Hepatocyte (in vitro differentiated cells): Measurements from ENCODE around the gene NT5M.

Experiments used
- EZH2 ChIP-seq: fragments of 200-600 bp; sonication (generic); IDR thresholded peaks from 2 replicates; pipeline ENCODE4 v1.6.1; 2016; ENCODE audit warnings: antibody characterized with exemption, mild to moderate bottlenecking, borderline replicate concordance
- EZH2phosphoT487 ChIP-seq: fragments of 200-600 bp; sonication (generic); IDR thresholded peaks from one replicate; pipeline ENCODE4 v1.6.1; 2018; ENCODE audit warnings: antibody characterized with exemption, mild to moderate bottlenecking, low read depth, moderate library complexity; ENCODE audit not compliant: unreplicated experiment, severe bottlenecking
- TF ChIP-seq, protein P1 (sequence below): fragments of 200-600 bp; sonication (generic); IDR thresholded peaks from 2 replicates; pipeline ENCODE4 v1.5.1; 2016; ENCODE audit warnings: antibody characterized with exemption, mild to moderate bottlenecking; ENCODE audit not compliant: poor library complexity

- TF ChIP-seq, protein P1, sequence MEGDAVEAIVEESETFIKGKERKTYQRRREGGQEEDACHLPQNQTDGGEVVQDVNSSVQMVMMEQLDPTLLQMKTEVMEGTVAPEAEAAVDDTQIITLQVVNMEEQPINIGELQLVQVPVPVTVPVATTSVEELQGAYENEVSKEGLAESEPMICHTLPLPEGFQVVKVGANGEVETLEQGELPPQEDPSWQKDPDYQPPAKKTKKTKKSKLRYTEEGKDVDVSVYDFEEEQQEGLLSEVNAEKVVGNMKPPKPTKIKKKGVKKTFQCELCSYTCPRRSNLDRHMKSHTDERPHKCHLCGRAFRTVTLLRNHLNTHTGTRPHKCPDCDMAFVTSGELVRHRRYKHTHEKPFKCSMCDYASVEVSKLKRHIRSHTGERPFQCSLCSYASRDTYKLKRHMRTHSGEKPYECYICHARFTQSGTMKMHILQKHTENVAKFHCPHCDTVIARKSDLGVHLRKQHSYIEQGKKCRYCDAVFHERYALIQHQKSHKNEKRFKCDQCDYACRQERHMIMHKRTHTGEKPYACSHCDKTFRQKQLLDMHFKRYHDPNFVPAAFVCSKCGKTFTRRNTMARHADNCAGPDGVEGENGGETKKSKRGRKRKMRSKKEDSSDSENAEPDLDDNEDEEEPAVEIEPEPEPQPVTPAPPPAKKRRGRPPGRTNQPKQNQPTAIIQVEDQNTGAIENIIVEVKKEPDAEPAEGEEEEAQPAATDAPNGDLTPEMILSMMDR: no peak
- TF ChIP-seq EZH2 (no peak), EZH2phosphoT487 (no peak)
These were observed 91.3 kb downstream of the NT5M start for GRCh38 chr17:17394494-17394893.
